NCI-H128 (cell line): ENCODE results near the gene ADGRG6.

Experiments
- DNase-seq: peaks from one replicate; lab custom pipeline; 2025; ENCODE audit not compliant: unreplicated experiment; lab: John Stamatoyannopoulos, UW

The ADGRG6 gene

DNA sequence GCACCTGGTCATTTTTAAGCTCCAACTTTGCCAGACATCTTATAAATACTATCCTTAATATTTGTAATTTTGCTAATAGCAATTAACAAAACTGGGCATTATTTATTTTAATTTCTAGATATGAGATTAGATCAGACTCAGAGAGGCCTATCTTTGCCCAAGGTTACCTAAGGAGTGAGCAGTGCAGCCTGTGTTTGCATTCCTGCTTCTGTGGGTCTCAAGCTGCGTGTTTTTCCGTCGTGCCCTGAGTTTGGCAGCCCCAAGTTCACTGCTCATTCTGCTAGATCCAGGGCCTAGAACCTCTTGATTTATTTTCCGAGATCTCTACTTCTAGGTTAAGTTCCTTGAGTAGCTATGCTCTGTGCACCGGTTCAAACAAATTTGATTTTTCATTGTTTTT is 11.0 kb upstream of the ADGRG6 start:
- DNase-seq, result no peak

GRCh38 chr6:142291512-142291911 is 10.3 kb upstream of the ADGRG6 start:
- no peak for DNase-seq

GRCh38 chr6:142292166-142292924 is 9.5 kb upstream of the ADGRG6 start:
- DNase-seq, result no peak

GRCh38 chr6:142293121-142293520 is 8.7 kb upstream of the ADGRG6 start:
- no peak for DNase-seq

DNA sequence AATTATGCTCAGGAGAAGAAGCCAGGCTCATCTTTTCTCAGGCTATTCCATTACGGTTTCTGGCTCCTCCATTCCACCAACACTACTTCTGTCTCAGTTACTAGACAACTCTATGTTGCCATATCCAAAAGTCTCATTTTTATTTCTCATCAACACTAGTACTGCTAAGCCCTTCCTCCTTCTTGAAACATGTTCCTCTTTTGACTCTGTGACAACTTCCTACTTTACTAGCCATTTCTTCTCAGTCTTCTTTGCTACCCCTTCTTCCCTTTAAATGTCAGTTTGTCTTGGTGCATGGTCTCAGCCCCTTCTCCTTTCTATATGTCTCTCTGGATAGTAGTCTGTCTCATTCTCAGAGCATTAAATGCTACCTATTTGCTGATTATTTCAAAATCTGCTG is 7.1 kb upstream of the ADGRG6 start:
- DNase-seq, result no peak

- DNase-seq, result no peak
Observed at GRCh38 chr6:142296975-142297604, 4.7 kb upstream of the ADGRG6 start.

DNA sequence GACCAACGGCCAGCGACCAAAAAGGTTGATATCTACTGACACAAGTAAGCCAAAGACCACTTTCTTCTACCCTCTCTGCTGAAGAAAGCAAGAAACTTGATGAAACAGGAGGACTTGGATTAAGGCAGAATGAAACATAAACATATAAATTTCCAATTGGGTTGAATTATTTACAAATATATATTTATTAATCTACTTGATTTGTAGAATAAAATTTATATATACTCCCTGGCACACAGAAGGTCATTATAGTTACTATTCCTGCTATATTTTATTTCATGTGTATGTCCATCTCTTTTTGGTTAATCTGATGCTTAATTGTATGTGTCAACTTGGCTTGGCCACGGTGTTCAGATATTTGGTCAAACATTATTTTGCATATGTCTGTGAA is 4.2 kb upstream of the ADGRG6 start:
- DNase-seq, result no peak

GRCh38 chr6:142297996-142298753 is 3.6 kb upstream of the ADGRG6 start:
- DNase-seq, result no peak

DNA sequence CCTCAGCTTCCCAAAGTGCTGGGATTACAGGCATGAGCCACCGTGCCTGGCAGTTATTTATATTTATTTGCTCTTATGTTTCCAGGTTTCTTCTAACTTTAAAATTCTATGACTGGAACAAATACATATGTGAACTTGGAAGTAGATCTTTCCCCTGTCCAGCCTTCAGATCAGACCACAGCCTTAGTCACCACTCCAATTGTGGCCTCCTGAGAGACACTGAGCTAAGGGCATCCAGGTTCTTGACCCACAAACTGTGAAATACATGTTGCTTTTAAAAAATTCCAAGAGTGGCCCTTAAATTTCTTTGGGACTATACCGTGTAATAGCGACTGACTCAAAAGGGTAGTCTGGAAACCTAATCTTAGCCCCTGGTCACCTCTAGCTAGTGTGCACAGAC is 1.5 kb upstream of the ADGRG6 start:
- DNase-seq, result no peak

GRCh38 chr6:142300758-142301650 is 803 bp upstream of the ADGRG6 start:
- DNase-seq, result no peak

DNA sequence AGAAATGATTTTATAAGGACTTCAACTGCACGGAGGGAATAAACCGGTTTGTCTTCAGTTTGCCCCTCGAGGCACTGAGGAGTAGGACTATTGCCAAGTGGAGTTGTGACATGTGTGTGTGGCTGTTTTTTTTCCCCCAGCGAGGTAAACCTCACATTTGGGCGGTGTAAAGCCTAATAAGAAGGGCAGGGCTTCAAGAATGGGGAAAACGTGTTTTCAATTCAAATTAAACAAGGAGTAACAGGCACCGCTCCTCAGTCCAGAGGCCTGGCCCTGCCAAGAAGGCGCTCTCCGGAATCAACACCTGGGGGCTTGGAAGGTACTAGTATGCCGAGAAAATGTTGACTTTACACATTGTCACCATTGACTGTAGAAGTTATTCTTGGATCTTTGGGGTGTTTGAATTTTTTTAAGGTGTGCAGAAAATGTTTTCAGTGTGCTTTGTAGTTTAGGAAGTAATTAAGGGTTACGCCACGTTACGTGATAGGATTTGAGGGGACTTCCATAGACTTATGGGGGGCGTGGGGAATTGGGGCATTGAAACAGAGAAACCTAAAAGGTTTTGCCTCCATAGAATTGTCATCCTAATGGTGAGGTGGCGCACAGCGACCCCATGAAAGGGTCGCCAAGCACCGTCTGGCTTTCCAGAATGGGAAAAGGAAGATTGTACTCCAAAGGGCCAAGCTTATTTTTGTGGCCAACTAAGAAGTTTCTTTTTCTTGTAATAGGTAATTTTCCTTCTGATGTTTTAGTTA is 791 bp downstream of the ADGRG6 start:
- no peak for DNase-seq

GRCh38 chr6:142303176-142303533 is 1.3 kb downstream of the ADGRG6 start:
- DNase-seq, result no peak

DNA sequence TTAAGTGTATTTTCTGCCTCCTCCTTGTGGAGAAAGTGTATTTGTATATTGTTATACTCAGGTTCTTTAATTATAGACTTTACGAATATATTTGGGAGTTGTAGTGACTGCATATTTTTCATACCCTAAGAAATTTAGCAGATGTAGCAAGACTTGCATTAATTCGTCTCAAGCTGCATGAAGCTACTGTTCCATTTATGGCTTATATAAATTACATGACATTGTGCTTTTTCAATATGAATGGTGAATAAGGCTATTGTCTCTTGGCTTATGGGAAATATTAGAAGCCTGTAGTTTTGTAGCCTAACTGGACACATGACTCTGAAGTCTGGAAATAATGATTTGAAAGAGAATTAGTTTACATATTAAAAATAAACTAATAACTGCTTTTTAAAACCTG is 2.4 kb downstream of the ADGRG6 start:
- no peak for DNase-seq

DNA sequence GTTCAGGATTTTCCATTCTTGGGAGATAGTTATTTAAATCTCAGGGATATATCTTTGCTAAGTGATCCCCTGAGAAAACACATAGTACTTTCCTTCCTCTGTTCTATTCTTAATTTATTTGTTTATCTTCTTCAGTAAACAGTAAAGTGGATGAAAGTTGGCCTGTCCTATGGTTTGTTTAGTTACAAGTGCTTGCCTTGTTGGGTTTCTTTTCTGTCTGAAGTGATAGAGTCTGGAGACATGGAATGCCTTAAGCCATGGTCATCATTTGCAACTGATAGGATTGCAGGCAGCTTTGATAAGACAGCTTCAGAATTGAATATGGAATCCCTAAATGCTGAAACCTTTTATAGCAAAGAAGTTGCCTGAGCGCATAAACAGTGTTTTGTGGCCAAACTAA is 4.9 kb downstream of the ADGRG6 start:
- DNase-seq, result no peak

DNA sequence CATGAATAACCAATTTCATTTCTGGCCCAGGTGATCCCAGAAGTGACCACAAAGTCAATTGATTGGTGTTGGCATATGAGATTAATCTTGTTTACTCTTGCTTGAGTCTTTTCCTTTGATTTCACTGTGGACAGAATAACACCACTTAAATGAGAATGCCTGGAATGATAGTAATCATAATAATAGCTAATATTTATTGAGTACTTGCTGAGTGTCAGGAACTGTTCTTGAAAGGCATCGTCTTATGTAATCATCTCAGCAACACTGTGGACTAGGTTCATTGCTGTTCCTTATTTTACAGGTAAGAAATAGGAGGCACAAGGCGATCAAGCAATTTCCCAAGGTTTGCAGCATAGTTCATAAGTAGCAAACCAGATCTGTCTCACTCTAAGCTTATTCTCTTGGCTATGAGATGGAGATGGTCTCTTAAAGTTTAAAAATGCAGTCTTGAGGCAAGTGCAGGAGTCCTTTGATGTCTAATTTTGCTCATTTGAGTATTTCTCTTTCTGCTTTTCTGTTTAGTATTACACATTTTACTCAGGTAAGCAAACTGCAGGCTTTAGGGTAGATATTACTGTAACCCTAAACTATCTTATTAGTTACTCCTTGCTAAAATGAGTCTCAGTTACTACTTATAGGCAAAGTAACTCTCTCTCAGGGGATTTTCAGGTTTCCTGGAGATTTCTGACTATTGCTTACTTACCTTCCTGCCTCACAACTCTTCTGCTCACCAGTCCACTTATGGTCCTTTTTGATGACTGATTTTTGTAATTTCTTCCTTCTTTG is 6.3 kb downstream of the ADGRG6 start:
- no peak for DNase-seq

DNA sequence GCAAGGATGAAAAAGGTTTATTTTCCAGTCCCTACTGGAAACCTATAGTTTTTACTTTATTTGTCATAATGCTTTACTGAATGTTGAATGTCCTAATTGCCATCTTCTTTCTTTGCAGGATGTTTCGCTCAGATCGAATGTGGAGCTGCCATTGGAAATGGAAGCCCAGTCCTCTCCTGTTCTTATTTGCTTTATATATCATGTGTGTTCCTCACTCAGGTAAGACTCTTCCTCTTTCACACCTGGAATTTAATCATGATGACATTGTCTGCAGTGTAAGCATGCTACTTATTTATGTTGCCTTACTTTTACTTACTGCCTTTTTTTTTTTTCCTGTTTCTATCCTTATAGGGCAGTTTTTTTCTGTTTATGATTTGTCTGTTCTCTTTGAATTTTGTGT is 7.6 kb downstream of the ADGRG6 start:
- DNase-seq, result no peak

DNA sequence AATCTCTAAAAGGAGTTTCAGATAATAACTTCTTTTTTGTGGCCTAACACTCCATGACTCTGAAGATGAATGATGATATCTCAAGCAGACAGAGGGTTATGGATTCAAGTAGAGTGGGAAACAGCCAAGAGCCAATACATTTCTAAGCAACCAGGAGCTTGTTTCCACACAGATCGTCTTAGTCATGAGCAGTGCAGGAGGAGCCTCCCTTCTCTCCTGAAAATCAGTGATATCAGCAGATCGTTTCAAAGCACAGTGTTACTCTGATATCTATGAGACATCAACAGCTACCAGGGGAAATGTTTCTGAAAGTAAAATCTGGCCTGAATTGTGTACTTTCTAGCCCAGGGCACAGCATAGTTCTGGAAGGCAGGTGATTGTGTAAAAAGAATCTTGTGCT is 11.5 kb downstream of the ADGRG6 start:
- no peak for DNase-seq

- no peak for DNase-seq
Observed at GRCh38 chr6:142316791-142317368, 15.1 kb downstream of the ADGRG6 start.

GRCh38 chr6:142318714-142319113 is 16.9 kb downstream of the ADGRG6 start:
- no peak for DNase-seq
